ENCODE measurements around the gene CCDC85C.

The CCDC85C gene

GRCh38 chr14:99624024-99624423 is 20.0 kb upstream of the CCDC85C start:
- TF ChIP-seq, protein P1, sequence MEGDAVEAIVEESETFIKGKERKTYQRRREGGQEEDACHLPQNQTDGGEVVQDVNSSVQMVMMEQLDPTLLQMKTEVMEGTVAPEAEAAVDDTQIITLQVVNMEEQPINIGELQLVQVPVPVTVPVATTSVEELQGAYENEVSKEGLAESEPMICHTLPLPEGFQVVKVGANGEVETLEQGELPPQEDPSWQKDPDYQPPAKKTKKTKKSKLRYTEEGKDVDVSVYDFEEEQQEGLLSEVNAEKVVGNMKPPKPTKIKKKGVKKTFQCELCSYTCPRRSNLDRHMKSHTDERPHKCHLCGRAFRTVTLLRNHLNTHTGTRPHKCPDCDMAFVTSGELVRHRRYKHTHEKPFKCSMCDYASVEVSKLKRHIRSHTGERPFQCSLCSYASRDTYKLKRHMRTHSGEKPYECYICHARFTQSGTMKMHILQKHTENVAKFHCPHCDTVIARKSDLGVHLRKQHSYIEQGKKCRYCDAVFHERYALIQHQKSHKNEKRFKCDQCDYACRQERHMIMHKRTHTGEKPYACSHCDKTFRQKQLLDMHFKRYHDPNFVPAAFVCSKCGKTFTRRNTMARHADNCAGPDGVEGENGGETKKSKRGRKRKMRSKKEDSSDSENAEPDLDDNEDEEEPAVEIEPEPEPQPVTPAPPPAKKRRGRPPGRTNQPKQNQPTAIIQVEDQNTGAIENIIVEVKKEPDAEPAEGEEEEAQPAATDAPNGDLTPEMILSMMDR (conservative IDR thresholded peaks at IDR 0.05; ENCODE audit: low read length): no peak
- H3K4me3 ChIP-seq (ENCODE audit: low read length): no peak overlapping the region
- no peak for DNase-seq (ENCODE audit: low read depth)

GRCh38 chr14:99621948-99622347 is 17.9 kb upstream of the CCDC85C start:
- DNase-seq (ENCODE audit: low read depth): no peak
- H3K4me3 ChIP-seq (ENCODE audit: low read length): no peak overlapping the region
- TF ChIP-seq, protein P1 (conservative IDR thresholded peaks at IDR 0.05; ENCODE audit: low read length): no peak

- H3K4me3 ChIP-seq (ENCODE audit: low read length): no peak overlapping the region
- peak; percentile 53 for DNase-seq (ENCODE audit: low read depth)
- TF ChIP-seq, protein P1 (conservative IDR thresholded peaks at IDR 0.05; ENCODE audit: low read length): no peak
Measured at GRCh38 chr14:99619835-99620834, 16.1 kb upstream of the CCDC85C start.

- no peak for DNase-seq (ENCODE audit: low read depth)
- TF ChIP-seq, protein P1 (conservative IDR thresholded peaks at IDR 0.05; ENCODE audit: low read length): no peak
- H3K4me3 ChIP-seq (ENCODE audit: low read length): no peak overlapping the region
Measured at GRCh38 chr14:99616832-99617800, 13.1 kb upstream of the CCDC85C start.

- no peak for DNase-seq (ENCODE audit: low read depth)
- TF ChIP-seq, protein P1 (conservative IDR thresholded peaks at IDR 0.05; ENCODE audit: low read length): no peak
- no peak overlapping the region for H3K4me3 ChIP-seq (ENCODE audit: low read length)
Measured at GRCh38 chr14:99615497-99616157, 11.6 kb upstream of the CCDC85C start.

GRCh38 chr14:99612738-99613330 is 8.8 kb upstream of the CCDC85C start:
- DNase-seq (ENCODE audit: low read depth): peak; percentile 55
- H3K4me3 ChIP-seq (ENCODE audit: low read length): no peak overlapping the region
- TF ChIP-seq, protein P1 (conservative IDR thresholded peaks at IDR 0.05; ENCODE audit: low read length): no peak
